CD8-positive, alpha-beta memory T cell (primary cell): ENCODE measurements around the gene GLB1L3. TPM values are rescaled to one million over a fixed set of nuclear protein-coding genes. Genes with fewer than 3 reads are reported as not detected.
"Not testable (repeated sequence)": the region's sequence is repeated elsewhere in the genome, so short reads cannot be mapped to it uniquely, and the experiment has no call there.

Source experiments
- CTCF ChIA-PET: fragments of 350-600 bp; sonication (Branson Sonifier 250); formaldehyde crosslinking; loops from one replicate; lab custom pipeline; 2021; ENCODE audit warnings: antibody characterized with exemption; lab: Charles Lee
- POLR2A ChIA-PET: fragments of 350-600 bp; sonication (Branson Sonifier 250); formaldehyde crosslinking; loops from one replicate; lab custom pipeline; 2021; ENCODE audit warnings: antibody characterized with exemption; lab: Charles Lee
- DNase-seq, 5 donors: peaks; one replicate each; pipeline versions ENCODE4 v3.0.0 to v3.0.0-alpha.2; 2020 to 2022; ENCODE audit warnings: mixed read lengths in 1 of 5
- H3K27ac ChIP-seq: one replicate; pipeline ENCODE4 v1.7.0; 2013; ENCODE audit warnings: low read depth, mild to moderate bottlenecking, low read length, moderate library complexity
- H3K27me3 ChIP-seq: 2 replicates; pipeline ENCODE4 v1.7.0; 2013; ENCODE audit warnings: low read length, mild to moderate bottlenecking; ENCODE audit not compliant: insufficient read depth, poor library complexity, severe bottlenecking
- H3K36me3 ChIP-seq: 2 replicates; pipeline ENCODE4 v1.7.0; 2013; ENCODE audit warnings: mild to moderate bottlenecking, low read length, moderate library complexity; ENCODE audit not compliant: insufficient read depth
- H3K4me1 ChIP-seq: 2 replicates; pipeline ENCODE4 v1.7.0; 2013; ENCODE audit warnings: mild to moderate bottlenecking, low read length, moderate library complexity; ENCODE audit not compliant: insufficient read depth
- H3K4me3 ChIP-seq: 2 replicates; pipeline ENCODE4 v1.7.0; 2013; ENCODE audit warnings: mild to moderate bottlenecking, low read length
- H3K9me3 ChIP-seq: 2 replicates; pipeline ENCODE4 v1.7.0; 2013; ENCODE audit warnings: mild to moderate bottlenecking, low read length
- H3K27ac Mint-ChIP-seq, 8 donors: one replicate each; pipeline ENCODE4 v1.8.0; 2020 to 2021; ENCODE audit warnings: mixed read lengths in 8 of 8, mild to moderate bottlenecking in 6 of 8, inconsistent platforms in 3 of 8, moderate library complexity in 3 of 8
- H3K27me3 Mint-ChIP-seq, 2 donors: one replicate each; pipeline ENCODE4 v1.8.0; 2020 to 2021; ENCODE audit warnings: mixed read lengths in 2 of 2, mild to moderate bottlenecking in 1 of 2, moderate library complexity in 1 of 2
- H3K36me3 Mint-ChIP-seq, 3 donors: one replicate each; pipeline ENCODE4 v1.8.0; 2020 to 2021; ENCODE audit warnings: mixed read lengths in 3 of 3, inconsistent platforms in 1 of 3, mild to moderate bottlenecking in 1 of 3
- H3K4me1 Mint-ChIP-seq, 3 donors: one replicate each; pipeline ENCODE4 v1.8.0; 2020 to 2021; ENCODE audit warnings: mixed read lengths in 3 of 3, inconsistent platforms in 1 of 3, mild to moderate bottlenecking in 1 of 3
- H3K4me3 Mint-ChIP-seq, 7 donors: one replicate each; pipeline ENCODE4 v1.8.0; 2020 to 2021; ENCODE audit warnings: mixed read lengths in 7 of 7, mild to moderate bottlenecking in 6 of 7, moderate library complexity in 4 of 7, inconsistent platforms in 2 of 7
- H3K9me3 Mint-ChIP-seq, 5 donors: one replicate each; pipeline ENCODE4 v1.8.0; 2020 to 2022; ENCODE audit warnings: mixed read lengths in 5 of 5, mild to moderate bottlenecking in 3 of 5, moderate library complexity in 2 of 5, inconsistent platforms in 1 of 5
- polyA plus RNA-seq: library from polyadenylated mRNA; unstranded; fragments of 300-500 nt; fragmentation: Illumina TruSeq; gene quantifications from one replicate; pipeline ENCODE4 v1.2.3, GENCODE V29; 2021
- total RNA-seq, 2 experiments: library from RNA; stranded (reverse); gene quantifications; one replicate each; pipeline ENCODE4 v1.2.3, GENCODE V29; 2021

The GLB1L3 gene
- total and polyA plus RNA-seq, 3 experiments from 2014 or later, result 2.0 to 3.0 (median 2.3) TPM

DNA sequence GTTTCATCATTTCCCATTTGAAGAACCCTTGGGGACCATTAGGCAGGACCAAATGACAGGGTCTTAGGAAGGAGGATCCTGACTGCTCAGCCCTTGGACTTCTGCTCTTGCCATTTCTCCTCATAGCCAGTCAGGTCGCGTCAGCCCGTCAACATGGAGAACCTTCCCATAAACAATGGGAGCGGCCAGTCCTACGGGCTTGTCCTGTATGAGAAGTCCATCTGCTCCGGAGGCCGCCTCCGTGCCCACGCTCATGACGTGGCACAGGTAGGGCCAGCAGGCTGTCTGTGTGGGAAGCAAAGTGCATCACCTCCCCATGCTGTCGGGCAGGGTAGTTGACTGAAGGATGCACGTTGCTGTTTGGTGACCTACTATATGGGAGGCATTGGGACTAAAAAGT is 36.0 kb downstream of the GLB1L3 start:
- Mint-ChIP-seq H3K36me3 (peaks cover 0 to 4% (median 0%) of the 10 kb centered on the region in 3 donors), H3K9me3 (peaks cover 7 to 9% (median 8%) of the 10 kb centered on the region in 5 donors), H3K4me3 (no peak overlapping the region), H3K27ac (no peak overlapping the region), H3K27me3 (peaks cover 6 to 10% of the 10 kb centered on the region in 2 donors), H3K4me1 (no peaks in the 10 kb centered on the region)
- H3K27ac ChIP-seq, result no peak overlapping the region
- H3K4me3 ChIP-seq, result no peak overlapping the region
- no peaks in the 10 kb centered on the region for H3K4me1 ChIP-seq
- CTCF ChIA-PET, result no interaction called here
- POLR2A ChIA-PET, result no interaction called here
- no peak for DNase-seq
- H3K36me3 ChIP-seq, result no peaks in the 10 kb centered on the region
- no peaks in the 10 kb centered on the region for H3K9me3 ChIP-seq
- H3K27me3 ChIP-seq, result no peaks in the 10 kb centered on the region

GRCh38 chr11:134312807-134313206 is 36.6 kb downstream of the GLB1L3 start:
- peaks cover 0 to 6% (median 0%) of the 10 kb centered on the region in 3 donors for H3K36me3 Mint-ChIP-seq
- no peak overlapping the region for H3K4me3 Mint-ChIP-seq
- no peak overlapping the region for H3K27ac Mint-ChIP-seq
- Histone ChIP-seq H3K36me3 (no peaks in the 10 kb centered on the region), H3K27me3 (no peaks in the 10 kb centered on the region), H3K4me3 (no peak overlapping the region), H3K9me3 (peaks cover 2% of the 10 kb centered on the region), H3K4me1 (no peaks in the 10 kb centered on the region), H3K27ac (no peak overlapping the region)
- ChIA-PET POLR2A (no interaction called here), CTCF (no interaction called here)
- no peak for DNase-seq
- H3K27me3 Mint-ChIP-seq, result peaks cover 6 to 10% of the 10 kb centered on the region in 2 donors
- H3K9me3 Mint-ChIP-seq, result peaks cover 10 to 14% (median 13%) of the 10 kb centered on the region in 5 donors
- H3K4me1 Mint-ChIP-seq, result no peaks in the 10 kb centered on the region

DNA sequence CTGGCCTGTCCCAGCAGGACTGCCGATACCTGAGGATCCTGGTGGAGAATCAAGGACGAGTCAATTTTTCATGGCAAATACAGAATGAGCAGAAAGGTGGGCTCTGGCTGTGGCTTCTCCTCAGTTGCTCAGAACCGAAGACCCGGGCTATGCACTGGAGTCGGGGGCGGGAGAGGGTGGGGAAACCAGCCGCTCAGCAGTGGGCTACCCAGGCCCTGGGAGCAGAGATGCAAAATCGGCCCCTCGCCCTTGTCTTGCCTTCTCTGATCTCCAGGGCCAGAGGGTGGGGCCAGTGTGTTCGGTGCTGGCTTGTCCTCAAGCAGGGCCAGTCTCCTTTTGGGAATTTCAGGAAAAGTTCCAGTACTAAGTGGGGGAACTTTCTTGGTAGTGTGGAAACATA is 37.2 kb downstream of the GLB1L3 start:
- no peak overlapping the region for H3K27ac Mint-ChIP-seq
- Histone ChIP-seq H3K27ac (no peak overlapping the region), H3K4me1 (no peaks in the 10 kb centered on the region), H3K9me3 (peaks cover 8% of the 10 kb centered on the region), H3K36me3 (no peaks in the 10 kb centered on the region), H3K27me3 (no peaks in the 10 kb centered on the region), H3K4me3 (no peak overlapping the region)
- no peak for DNase-seq
- no peak overlapping the region for H3K4me3 Mint-ChIP-seq
- peaks cover 13 to 17% (median 16%) of the 10 kb centered on the region in 5 donors for H3K9me3 Mint-ChIP-seq
- ChIA-PET POLR2A (no interaction called here), CTCF (no interaction called here)
- H3K36me3 Mint-ChIP-seq, result peaks cover 0 to 11% (median 0%) of the 10 kb centered on the region in 3 donors
- H3K27me3 Mint-ChIP-seq, result peaks cover 10% of the 10 kb centered on the region in 2 donors
- no peaks in the 10 kb centered on the region for H3K4me1 Mint-ChIP-seq

- H3K27ac ChIP-seq, result no peak overlapping the region
- H3K9me3 ChIP-seq, result peaks cover 11% of the 10 kb centered on the region
- H3K9me3 Mint-ChIP-seq, result peaks cover 13 to 24% (median 17%) of the 10 kb centered on the region in 5 donors
- peak overlapping the region in 1 of 8 donors; percentile 50 for H3K27ac Mint-ChIP-seq
- peaks cover 0 to 11% (median 0%) of the 10 kb centered on the region in 3 donors for H3K36me3 Mint-ChIP-seq
- no peaks in the 10 kb centered on the region for H3K4me1 ChIP-seq
- H3K27me3 Mint-ChIP-seq, result peaks cover 13 to 14% of the 10 kb centered on the region in 2 donors
- H3K4me3 Mint-ChIP-seq, result no peak overlapping the region
- CTCF ChIA-PET, result no interaction called here
- H3K4me1 Mint-ChIP-seq, result no peaks in the 10 kb centered on the region
- no peaks in the 10 kb centered on the region for H3K36me3 ChIP-seq
- DNase-seq, result no peak
- H3K27me3 ChIP-seq, result no peaks in the 10 kb centered on the region
- no peak overlapping the region for H3K4me3 ChIP-seq
- POLR2A ChIA-PET, result no interaction called here
Observed at GRCh38 chr11:134313821-134314607, 37.8 kb downstream of the GLB1L3 start.

DNA sequence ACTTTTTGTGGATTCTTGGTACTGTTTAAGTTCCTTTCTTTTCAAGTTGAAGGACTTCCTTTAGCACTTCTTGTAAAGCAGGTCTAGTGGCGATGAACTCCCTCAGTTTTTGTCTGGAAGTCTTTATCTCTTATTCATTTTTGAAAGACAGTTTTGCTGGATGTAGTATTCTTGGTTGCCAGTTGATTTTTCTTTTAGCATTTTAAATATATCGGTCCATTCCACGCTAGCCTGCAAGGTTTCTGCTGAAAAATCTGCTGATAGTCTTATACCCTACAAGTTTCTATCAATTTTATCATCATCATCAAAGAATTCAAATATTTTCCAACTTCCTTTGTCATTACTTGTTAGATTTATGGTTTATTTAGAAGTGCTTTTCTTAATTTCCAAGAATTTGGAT is 40.9 kb downstream of the GLB1L3 start:
- Histone ChIP-seq H3K36me3 (no peaks in the 10 kb centered on the region), H3K4me3 (no peak overlapping the region), H3K4me1 (no peaks in the 10 kb centered on the region), H3K27me3 (no peaks in the 10 kb centered on the region), H3K27ac (no peak overlapping the region), H3K9me3 (peaks cover 11% of the 10 kb centered on the region)
- Mint-ChIP-seq H3K27ac (no peak overlapping the region), H3K4me3 (no peak overlapping the region), H3K4me1 (no peaks in the 10 kb centered on the region), H3K27me3 (peaks cover 26 to 29% of the 10 kb centered on the region in 2 donors), H3K9me3 (peaks cover 28 to 39% (median 30%) of the 10 kb centered on the region in 5 donors), H3K36me3 (peaks cover 0 to 27% (median 1%) of the 10 kb centered on the region in 3 donors)
- POLR2A ChIA-PET, result no interaction called here
- CTCF ChIA-PET, result no interaction called here
- no peak for DNase-seq

DNA sequence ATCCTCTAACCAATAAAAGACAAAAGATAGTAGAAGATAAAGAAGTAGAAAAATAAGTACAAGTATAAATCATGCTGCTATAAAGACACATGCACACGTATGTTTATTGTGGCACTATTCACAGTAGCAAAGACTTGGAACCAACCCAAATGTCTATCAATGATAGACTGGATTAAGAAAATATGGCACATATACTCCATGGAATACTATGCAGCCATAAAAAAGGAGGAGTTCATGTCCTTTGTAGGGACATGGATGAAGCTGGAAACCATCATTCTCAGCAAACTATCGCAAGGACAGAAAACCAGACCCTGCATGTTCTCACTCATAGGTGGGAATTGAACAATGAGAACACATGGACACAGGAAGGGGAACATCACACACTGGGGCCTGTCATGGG is 45.2 kb downstream of the GLB1L3 start:
- H3K36me3 ChIP-seq, H3K4me3 Mint-ChIP-seq, H3K4me1 Mint-ChIP-seq, H3K27ac ChIP-seq, H3K27me3 ChIP-seq, H3K4me3 ChIP-seq, CTCF ChIA-PET, H3K27ac Mint-ChIP-seq, DNase-seq, POLR2A ChIA-PET, H3K4me1 ChIP-seq: not testable (repeated sequence)
- peaks cover 16% of the 10 kb centered on the region for H3K9me3 ChIP-seq
- peaks cover 21 to 34% of the 10 kb centered on the region in 2 donors for H3K27me3 Mint-ChIP-seq
- peaks cover 0 to 27% (median 1%) of the 10 kb centered on the region in 3 donors for H3K36me3 Mint-ChIP-seq
- H3K9me3 Mint-ChIP-seq, result peaks cover 25 to 42% (median 31%) of the 10 kb centered on the region in 5 donors

DNA sequence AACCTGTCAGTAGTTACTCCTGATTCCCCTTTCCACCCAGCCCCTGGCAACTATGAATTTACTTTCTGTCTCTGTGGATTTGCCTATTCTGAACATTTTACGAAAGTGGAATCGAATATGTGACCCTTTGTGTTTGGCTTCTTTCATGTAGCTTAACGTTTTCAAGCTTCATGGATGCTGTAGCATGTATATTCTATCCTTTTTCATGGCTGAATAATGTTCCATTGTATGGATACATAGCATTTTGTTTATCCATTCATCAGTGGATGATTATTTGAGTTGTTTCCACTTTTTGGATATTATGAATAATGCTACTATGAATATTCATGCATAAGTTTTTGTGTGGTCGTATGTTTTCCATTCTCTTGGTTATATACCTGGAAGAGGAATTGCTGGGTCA is 46.4 kb downstream of the GLB1L3 start:
- Histone ChIP-seq H3K36me3 (no peaks in the 10 kb centered on the region), H3K27me3 (no peaks in the 10 kb centered on the region), H3K27ac (no peak overlapping the region), H3K9me3 (peaks cover 16% of the 10 kb centered on the region), H3K4me3 (no peak overlapping the region), H3K4me1 (no peaks in the 10 kb centered on the region)
- Mint-ChIP-seq H3K27me3 (peaks cover 21 to 28% of the 10 kb centered on the region in 2 donors), H3K4me1 (no peaks in the 10 kb centered on the region), H3K4me3 (no peak overlapping the region), H3K36me3 (peaks cover 0 to 23% (median 1%) of the 10 kb centered on the region in 3 donors), H3K27ac (no peak overlapping the region), H3K9me3 (peaks cover 19 to 31% (median 24%) of the 10 kb centered on the region in 5 donors)
- ChIA-PET POLR2A (no interaction called here), CTCF (no interaction called here)
- no peak for DNase-seq

- Histone ChIP-seq H3K27me3 (no peaks in the 10 kb centered on the region), H3K36me3 (no peaks in the 10 kb centered on the region), H3K4me3 (no peak overlapping the region), H3K9me3 (no peaks in the 10 kb centered on the region), H3K4me1 (peaks cover 17% of the 10 kb centered on the region), H3K27ac (no peak overlapping the region)
- Mint-ChIP-seq H3K27me3 (peaks cover 0 to 6% of the 10 kb centered on the region in 2 donors), H3K36me3 (no peaks in the 10 kb centered on the region), H3K27ac (no peak overlapping the region), H3K4me1 (peaks cover 13 to 23% (median 20%) of the 10 kb centered on the region in 3 donors), H3K4me3 (no peak overlapping the region), H3K9me3 (no peaks in the 10 kb centered on the region)
- DNase-seq, result no peak
- ChIA-PET POLR2A (no interaction called here), CTCF (interaction anchor here (1.0 kb wide), 1 partner anchor 121 kb away, joined by 3 read pairs; no protein-coding TSS in a partner anchor)
Observed at GRCh38 chr11:134328433-134328832, 52.3 kb downstream of the GLB1L3 start.
